ENCODE results near the gene VASN. TPM values are rescaled to one million over a fixed set of nuclear protein-coding genes. Genes with fewer than 3 reads are reported as not detected.
A peak's percentile ranks its signal among the peaks of the same experiment; 100 is the strongest.

VASN gene
- total and polyA plus RNA-seq, 9 of the 15 experiments (the other 6 are each of a cell fraction or from before 2014, with no cell fraction given) = 0.01 to 2.5 (median 0.41) TPM; not detected in 1

GRCh38 chr16:4370570-4371356, 885 bp upstream of the VASN start (continued):
- peak; percentile 74; the same call in 1 of the 2 replicates for TF ChIP-seq STAT5A (IDR thresholded peaks at IDR 0.05; ENCODE audit: borderline replicate concordance, low read length)
- no peak for TF ChIP-seq ZNF384 (IDR thresholded peaks at IDR 0.05; ENCODE audit: low read depth, low read length)
- TF ChIP-seq ZNF589 (CRISPR knock-in tag; IDR thresholded peaks at IDR 0.05; ENCODE audit: low read depth) = no peak
- TF ChIP-seq ZNF655 (CRISPR knock-in tag; IDR thresholded peaks at IDR 0.05) = no peak
- TF ChIP-seq BACH1 (tag; IDR thresholded peaks at IDR 0.05) = peak; percentile 25; the same call in 1 of the 2 replicates
- TF ChIP-seq ESRRA (IDR thresholded peaks at IDR 0.05; ENCODE audit: borderline replicate concordance, low read depth) = peak; percentile 43; the same call in 1 of the 2 replicates
- TF ChIP-seq ZSCAN32 (CRISPR knock-in tag; IDR thresholded peaks at IDR 0.05) = no peak
- peak; percentile 43; the same call in 1 of the 2 replicates for TF ChIP-seq SMARCA4 (IDR thresholded peaks at IDR 0.05)
- TF ChIP-seq MYBL2 (IDR thresholded peaks at IDR 0.05; ENCODE audit: low read depth) = no peak
- TF ChIP-seq MYBL2 (CRISPR knock-in tag; IDR thresholded peaks at IDR 0.05; ENCODE audit: borderline replicate concordance) = no peak
- TF ChIP-seq ZNF143 (CRISPR knock-in tag; IDR thresholded peaks at IDR 0.05) = no peak
- TF ChIP-seq EWSR1 (IDR thresholded peaks at IDR 0.05; ENCODE audit: borderline replicate concordance, low read depth, partially characterized antibody) = no peak
- TF ChIP-seq HDAC3 (IDR thresholded peaks at IDR 0.05; ENCODE audit: borderline replicate concordance, partially characterized antibody) = no peak
- TF ChIP-seq ZBTB33 (CRISPR knock-in tag; IDR thresholded peaks at IDR 0.05) = peak; percentile 26; the same call in 1 of the 2 replicates
- no peak for TF ChIP-seq ZNF609 (CRISPR knock-in tag; IDR thresholded peaks at IDR 0.05; ENCODE audit: borderline replicate concordance)
- no peak for TF ChIP-seq HMGN3 (IDR thresholded peaks at IDR 0.05; ENCODE audit: borderline replicate concordance, extremely low read depth, insufficient read length, low read depth, low read length)
- TF ChIP-seq ZNF133 (CRISPR knock-in tag; IDR thresholded peaks at IDR 0.05) = no peak

Data from K562 (cell line).